HK-2 (cell line): Measurements from ENCODE around the gene AGBL4.

ENCODE experiments used
- DNase-seq: peaks from one replicate; pipeline ENCODE4 v3.0.0-alpha.2; 2018; ENCODE audit not compliant: unreplicated experiment

AGBL4 gene

DNA sequence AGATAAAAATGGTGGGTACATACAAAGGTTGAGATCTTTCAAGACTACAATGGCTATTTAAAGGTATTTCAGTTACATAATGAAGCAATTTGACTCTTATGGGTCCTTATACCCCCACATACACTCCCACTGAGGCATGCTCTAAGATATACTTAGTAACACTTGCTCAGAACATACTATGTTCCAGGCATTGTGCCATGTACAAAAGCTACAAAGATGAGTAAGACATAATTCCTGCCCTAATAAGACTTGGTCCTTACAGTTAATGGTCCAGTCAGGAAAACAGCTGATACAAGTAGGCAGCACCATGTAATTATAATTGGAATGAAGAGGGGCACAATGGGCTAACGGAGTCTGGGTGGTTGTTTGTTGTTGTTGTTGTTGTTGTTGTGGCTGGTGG is 1080.4 kb downstream of the AGBL4 start:
- DNase-seq, result no peak

DNA sequence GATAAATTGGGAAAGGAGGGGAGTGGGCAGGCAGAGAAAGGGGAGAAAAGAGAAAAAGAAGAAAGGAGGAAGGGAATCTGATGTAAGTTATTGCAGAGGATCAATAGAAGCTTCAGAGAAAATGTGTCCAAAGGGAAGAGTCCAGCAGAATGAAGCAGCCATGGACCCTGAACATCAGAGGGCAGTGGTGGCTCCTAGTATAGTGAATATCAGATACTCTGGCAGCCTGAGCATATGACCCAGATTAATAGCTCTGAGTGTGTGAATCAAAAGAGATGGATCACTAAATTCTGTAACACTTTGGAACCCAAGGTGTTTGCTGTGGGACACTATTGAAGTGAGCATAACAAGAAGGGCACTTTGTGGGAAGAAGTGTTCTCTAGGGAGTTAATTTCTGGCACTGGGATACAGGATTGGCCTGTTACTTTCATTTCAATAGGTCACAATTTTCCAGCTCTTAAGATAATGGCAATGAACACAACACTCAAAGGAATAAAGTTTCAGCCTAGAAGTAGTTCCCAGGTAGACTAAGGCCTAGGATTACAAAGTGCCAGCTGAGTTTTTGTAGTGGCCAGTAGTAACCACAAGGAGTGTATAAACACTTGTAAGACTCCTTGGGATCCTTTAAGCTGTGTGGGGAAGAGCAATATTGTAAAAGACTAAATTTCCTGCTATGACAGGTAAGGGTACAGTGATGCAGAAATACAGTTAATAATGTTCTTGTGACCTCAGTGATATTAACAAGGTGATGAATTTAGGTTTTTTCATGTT is 1082.6 kb downstream of the AGBL4 start:
- no peak for DNase-seq

DNA sequence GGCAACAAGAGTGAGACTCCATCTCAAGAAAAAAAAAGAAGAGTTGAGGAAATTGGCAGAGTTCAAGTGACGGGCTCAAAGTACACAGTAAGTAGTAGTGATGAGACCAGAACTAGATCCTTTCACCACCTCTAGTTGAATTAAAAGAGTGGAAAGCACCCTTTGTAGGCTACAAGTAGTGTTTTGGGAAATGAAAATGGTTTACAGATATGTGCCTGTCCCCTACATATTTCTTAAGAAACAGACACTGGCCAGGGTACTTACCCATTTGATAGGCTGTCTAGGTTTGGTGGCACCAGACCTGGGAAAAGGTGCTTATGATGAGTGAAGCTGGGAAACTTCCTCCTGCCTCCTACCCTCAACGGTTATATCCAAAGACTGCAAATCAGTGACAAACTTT is 1083.4 kb downstream of the AGBL4 start:
- DNase-seq, result no peak

DNA sequence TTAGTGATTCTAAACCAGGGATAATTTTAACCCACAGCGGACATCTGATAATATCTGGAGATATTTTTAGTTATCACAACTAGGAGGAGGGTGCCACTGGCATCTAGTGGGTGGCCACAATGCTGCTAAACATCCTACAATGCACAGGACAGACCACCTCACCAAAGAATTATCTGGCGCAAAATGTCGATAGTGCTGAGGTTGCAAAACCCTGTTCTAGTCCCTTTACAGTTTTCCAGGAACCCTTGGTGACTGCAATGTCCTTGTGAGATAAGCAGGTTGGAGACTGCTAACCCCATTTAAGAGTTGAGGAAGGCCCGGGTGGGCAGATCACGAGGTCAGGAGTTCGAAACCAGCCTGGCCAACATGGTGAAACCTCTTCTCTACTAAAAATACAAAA is 1083.9 kb downstream of the AGBL4 start:
- DNase-seq, result no peak

DNA sequence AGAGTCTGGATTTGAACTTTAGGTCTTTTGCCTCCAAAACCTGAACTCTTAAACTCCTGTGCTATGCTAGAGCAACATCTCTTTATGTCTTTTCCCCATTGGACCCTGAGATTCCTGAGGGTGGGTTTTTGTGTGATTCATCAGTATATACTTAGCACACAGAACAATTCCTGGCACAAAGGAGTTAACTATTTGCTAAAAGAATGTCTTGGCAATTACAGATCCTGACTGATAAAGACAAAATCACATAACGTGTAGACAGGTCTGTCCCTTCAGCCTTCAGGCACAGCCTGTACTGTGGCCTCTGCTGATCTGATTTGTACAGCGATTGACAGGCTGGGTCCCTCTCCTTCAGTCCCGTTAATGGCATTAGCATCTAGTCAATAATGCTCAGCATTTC is 1084.7 kb downstream of the AGBL4 start:
- no peak for DNase-seq

DNA sequence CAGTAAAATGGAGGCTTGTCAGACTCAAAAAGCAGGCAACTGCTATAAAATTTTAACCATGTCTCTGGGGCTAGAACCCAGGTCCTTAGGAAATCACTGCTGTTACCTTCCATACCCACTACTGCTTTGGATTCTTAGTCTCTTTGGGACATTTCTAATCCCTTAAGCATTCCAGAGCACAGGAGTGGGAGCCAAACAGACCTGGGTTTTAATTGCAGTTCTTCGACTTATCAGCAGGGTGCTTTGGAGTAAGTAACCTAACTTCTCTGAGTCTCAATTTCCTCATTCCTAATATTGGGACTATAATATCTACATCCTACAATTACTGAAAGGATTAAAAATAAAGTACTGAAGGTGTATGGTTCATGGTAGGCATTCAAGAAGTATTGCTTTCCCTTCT is 1086.0 kb downstream of the AGBL4 start:
- DNase-seq, result no peak

DNA sequence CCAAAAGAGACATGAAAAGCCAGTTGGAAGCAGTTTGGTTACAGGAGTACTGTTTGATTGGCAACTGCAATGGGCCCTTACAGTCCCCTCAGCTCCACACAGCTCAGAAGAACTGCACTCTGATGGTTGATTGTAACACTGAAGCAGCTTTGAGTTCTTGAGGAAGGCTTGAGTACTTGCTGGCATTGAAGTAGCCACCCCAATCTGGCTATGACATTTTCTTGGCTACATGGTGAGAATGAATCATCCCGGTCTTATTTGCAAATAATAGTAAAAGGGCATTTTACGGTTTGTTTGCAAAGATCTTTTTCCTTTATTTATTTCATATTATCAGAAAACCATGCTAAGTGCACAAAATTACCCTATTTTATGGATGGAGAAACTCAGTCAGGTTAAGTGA is 1087.3 kb downstream of the AGBL4 start:
- DNase-seq, result no peak

DNA sequence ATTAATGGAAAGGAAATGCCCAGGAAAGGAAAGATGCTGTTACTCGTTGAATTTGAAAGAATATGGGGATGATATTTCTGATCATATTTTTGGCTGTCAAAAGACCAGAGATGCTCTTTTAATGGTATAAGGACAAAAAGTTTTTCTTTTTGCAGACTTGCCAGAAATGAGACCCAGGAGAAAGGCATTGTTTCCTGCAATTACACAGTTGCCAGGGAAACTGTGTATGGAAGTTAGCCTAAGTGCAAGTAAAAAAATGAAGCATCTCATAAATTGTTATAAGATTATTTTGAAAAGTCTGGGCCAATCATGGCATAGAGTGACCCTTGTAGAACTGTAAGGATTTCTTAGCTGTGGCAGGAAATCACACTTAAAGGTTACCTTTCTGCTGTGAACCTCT is 1091.4 kb downstream of the AGBL4 start:
- no peak for DNase-seq

DNA sequence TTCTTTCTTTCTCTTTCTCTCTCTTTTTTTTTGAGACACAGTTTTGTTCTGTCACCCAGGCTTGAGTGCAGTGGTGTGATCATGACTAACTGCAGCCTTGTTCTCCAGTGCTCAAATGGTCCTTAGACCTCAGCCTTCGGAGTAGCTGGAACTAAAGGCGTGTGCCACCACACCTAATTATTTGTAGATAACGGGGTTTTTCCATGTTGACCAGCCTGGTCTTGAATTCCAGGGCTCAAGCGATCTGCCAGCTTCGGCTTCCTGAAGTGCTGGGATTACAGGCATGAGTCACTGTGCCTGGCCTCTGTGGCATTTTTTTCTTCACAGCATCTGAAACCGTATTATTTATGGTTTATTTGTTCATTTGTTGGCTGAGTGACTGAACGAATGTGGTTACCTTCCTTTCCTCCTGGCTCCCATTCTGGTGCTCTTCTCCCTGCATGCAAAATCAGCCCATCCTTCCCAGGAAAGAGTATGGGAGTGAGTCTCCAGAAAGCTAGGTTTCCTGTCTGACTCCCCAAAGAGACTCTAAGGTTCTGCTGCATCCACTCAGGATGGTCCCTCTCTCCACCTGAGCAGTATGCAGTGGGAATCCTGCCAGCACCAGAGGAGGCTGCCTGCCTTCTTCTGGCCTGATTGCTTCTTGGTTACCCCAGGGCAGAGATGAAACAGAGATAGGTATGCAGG is 1092.1 kb downstream of the AGBL4 start:
- DNase-seq, result peak; percentile 13

DNA sequence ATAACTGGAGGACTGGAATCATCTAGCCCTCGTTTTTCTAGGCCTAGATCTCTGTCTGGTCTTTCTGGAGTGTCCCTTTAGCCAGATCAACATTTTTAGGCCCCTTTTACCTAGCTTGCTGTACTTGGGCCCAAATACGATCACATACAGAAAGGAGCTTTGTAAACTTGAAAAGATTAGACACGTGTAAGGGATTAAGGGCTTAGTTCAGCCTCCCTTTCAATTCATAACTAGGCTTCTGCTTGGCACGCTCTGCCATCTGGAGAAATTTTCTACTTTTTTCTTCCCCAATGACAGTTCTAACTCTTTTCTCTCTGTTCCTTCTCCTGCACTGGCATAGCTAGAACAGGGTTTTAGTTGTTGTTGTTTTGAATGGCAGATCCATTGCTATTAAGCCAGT is 1093.7 kb downstream of the AGBL4 start:
- no peak for DNase-seq

DNA sequence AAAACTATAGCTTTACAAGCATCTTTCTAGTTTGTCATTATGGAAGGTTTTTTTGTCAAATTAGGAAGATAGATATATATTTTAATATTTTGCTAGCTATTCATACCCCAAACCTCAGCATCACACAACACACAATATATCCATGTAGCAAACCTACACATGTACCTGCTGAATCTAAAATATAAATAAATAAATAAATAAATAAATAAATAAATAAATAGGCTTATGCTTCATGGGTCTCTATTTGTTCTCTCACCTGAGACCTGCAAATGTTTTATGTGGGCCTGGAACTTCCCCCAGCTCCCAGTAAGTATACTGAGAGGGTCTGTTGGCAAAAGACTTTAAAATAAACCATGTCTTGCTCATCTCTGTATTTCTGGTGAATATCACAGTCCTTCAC is 1099.7 kb downstream of the AGBL4 start:
- DNase-seq, result no peak

DNA sequence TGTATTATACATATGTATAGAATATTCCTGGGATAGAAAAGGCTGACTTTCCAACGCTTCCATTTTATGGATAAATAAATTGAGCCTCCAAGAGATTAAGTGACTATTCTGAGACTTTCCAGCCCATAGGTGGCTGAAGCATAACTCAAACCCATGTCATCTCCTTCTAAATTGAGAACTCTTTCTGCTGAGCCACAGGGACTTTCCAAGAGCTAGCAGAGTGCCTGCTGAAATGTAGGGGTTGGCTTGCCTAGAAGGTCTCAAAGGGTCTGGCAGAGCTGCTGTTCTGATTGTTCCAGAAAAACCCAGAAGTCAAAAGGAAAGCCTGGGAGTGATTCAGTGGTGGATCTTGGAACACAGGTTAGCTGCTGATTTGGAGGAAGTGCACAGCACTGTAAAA is 1100.6 kb downstream of the AGBL4 start:
- DNase-seq, result no peak

DNA sequence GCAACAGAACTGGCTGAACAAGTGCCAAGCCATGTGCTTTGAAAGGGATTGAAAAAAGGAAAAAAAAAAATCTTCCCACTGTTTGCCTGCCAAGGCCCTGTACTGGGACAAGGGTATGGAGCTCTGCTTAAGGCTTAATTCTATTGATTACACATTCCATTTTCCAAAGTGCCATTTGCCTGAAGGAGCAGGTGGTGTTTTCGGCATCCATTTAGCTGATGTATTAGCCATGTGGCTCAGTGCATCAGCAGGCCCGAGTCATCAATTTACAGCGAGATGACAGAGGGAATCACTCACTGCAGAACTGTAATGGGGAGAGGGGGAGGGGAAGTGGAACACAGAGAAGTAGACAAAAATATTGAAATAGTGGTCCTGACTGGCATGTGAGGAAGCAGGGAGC is 1102.9 kb downstream of the AGBL4 start:
- no peak for DNase-seq

DNA sequence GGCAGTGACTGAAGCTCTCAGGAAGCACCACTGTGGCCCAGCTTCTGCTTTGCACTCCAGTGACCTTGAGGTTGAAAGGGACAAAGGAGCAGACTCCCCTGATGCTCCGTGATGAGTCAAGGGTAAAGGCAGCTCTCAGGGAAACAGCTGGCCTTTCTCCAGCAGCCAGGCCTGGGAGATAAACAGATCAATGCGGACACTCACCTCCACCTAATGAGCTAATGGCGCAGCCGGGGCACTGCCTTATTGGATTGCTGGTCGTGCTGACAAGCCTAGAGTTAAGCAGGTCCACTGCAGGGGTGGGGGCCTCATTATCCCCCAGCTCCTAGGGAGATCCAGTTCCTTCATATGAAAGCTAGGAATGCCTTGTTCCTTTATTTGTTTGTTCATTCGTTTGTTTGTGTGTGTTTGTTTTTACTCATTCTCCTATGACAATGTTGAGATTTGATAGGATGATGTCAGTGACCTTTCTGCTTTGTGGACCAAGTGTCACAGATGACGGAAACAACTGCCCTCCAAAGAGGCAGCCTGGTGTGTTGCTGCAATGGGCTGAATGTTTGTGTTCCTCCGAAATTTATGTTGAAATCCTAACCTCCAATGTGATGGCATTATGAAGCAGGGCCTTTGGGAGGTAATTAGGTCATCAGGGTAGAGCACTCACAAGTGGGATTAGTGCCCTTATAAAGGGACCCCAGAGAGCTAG is 1105.7 kb downstream of the AGBL4 start:
- DNase-seq, result no peak

DNA sequence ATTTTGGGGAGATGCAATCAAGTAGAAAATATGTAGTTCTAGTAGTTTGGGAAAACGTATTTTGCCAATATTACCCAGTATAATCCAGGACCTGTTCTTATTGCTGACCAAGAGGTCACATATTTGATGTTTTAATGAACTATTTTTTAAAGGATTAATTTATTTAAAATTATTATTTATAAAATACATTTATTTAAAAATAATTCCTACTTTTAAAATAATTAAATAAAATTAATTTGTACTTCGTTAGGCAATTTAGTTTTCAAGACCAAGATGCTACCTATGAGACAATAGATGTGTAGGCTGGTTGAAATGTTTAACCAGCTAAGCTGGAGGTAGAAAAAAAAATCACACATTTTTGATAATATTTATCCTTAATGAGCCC is 1106.7 kb downstream of the AGBL4 start:
- DNase-seq, result no peak

DNA sequence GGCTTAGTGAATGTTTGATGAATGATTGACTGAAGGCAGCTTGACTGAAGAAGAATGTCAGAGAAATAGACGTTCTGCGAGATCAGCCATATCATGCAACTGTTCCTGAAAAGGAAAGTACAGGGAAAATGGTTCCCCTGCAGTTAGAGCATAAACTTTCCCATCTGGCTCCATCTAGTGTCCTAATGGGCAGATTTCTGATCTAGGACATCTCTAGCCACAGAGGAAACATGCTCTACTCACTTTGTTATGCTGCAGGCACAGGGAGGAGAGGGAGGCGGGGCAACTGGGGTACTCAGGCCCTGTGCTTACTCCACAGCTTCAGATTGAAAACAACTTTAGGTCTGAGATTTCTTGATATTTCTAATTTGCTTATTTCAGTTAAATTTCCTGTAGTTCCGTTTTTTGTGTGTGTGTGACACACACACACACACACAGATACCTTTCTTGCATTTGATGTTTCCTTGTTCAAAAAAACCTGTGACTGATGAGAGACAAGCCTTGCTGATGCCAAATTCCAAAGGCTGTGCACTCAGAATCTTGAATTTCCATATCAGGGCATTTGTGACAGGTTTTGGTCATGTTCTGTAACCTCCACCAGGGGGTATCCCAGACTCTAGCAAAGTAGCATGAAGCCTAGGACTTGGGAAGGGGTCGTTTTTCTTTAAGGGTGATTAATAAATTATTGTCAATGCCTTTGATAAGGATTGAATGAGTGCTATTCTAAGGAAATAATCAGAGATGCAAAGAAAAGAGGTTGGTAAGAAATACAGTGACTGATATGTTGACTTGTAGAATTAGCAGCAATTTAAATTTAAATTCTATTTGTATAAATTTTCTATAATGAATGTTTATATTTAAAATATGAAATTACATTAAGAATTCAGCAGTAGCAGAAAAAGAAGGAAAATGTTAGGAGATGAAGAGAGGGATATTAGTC is 1107.4 kb downstream of the AGBL4 start:
- peak; percentile 10 for DNase-seq

DNA sequence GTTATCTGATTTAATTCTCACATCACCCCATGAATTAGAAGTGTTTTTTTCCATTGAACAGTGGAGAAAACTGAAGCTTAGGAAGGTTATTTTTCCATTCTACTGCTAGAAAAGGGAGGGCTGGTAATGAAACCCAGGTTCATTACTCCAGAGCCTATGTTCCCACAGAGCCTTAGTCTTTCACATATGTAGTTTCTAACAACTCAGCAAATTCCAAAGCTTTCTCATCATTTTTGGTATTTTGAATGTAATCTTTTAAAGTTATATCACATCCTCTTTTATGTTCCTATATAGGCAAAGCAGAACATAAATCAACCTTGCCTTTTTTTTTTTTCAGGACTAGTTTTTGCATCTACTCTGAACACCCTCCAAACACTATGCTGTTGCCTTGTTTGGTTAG is 1115.1 kb downstream of the AGBL4 start:
- DNase-seq, result no peak

DNA sequence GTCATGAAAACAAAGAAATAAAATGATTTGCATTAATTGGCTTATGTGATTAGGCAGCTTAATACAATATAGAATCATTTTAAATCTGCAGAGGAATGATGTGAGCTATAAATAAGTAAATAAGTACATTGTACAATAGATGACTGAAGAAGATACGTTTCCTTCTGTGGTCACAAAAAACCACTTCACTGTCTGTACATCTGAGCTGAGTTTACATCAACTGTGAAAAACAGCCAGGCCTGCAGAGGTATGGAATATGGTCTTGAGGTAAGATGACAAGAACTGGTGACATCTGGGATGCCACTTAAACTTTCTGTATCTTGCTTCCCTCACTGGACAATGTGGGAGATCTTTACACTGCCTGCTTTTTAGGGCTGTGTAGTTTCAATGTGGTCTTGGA is 1117.0 kb downstream of the AGBL4 start:
- no peak for DNase-seq

DNA sequence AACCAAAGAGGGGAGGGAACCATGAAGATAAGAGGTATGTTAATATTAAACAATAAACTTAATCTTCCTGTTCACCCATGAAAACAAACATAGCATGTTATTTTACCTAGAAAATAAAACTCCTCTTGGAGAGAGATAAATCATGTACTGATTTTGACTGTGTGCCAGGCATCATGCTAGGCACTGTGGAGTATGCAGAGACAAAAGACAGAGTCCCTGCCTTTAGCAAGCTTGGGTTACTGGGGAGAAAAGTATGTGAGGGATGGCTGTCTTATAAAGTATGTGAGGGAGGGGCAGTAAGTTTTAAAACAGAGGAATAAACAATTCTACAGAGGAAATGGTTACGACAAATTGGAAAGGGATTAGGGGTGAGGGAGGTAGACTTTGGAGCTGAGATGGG is 1117.6 kb downstream of the AGBL4 start:
- no peak for DNase-seq

DNA sequence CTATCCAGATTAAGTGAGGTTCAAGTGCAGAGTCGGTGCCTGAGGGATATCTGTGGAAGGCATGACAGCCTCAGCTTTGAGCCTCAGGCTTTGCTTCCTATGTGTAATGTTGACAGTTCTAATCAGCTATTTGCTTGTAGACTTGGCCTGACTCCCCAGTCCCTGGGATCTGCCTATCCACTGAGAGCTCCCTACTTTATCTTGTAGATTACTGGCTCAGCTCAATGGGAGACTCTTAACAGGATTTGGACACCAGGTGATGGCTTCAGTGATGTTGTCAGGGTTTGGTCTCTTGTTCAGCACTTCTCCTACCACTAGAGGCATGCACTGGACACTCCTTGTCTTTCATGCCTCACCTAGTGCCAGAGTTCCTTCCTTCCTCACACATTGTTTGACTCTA is 1120.5 kb downstream of the AGBL4 start:
- DNase-seq, result no peak

DNA sequence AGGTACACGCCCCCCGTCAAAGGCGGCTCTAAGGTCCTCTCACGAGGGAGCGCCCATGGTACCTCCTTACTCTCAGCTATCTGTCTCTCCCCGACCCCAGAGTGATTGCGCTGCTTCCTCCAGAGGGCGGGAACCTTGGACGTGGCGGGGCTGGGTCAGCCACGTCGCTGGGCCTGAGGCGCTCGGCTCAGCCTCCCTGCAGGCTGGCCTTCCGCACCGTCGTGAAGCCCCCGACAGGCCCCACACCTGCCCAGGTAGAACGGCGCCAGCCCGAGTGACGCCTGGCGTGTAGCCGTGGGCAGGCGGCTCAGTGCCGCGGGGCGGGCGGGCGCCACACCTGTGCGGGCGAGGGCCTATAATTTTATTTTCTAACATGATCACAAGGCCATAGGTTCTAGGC is 1124.9 kb downstream of the AGBL4 start:
- no peak for DNase-seq

DNA sequence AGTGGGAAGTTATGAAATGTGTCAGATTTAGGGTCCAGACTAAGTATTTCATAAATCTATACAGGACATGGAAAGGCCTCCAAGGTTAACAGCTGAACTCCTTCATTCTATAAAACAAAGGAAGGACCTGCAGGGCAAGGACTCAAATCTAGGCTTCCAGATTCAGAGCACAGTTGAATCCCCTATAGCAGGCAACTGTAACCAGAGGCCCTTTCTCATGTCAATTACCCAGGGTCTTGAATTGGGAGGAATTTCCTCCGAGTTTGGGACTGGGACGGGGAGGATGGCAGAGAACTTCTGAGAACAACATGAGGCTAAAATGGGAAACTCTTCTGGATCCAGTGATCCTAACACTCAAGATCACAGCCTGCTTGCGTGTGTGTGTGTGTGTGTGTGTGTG is 1134.1 kb downstream of the AGBL4 start:
- no peak for DNase-seq
